ENCODE data around the gene LDHAL6B.

- TF ChIP-seq CTCF (IDR thresholded peaks at IDR 0.05) = no peak
- TF ChIP-seq EP300 (IDR thresholded peaks at IDR 0.05) = no peak
- TF ChIP-seq POLR2A (IDR thresholded peaks at IDR 0.05) = no peak
- no peak for TF ChIP-seq POLR2AphosphoS5 (IDR thresholded peaks at IDR 0.05)
Observed at GRCh38 chr15:59242649-59243048, 36.0 kb downstream of the LDHAL6B start.
